Hepatic stellate cell (primary cell): ENCODE data around the gene THADA.
"Not testable (repeated sequence)": the region's sequence is repeated elsewhere in the genome, so short reads cannot be mapped to it uniquely, and the experiment has no call there.

Experiments used
- DNase-seq: peaks from one replicate; pipeline ENCODE4 v3.0.0; 2011; ENCODE audit warnings: low spot score

THADA gene

DNA sequence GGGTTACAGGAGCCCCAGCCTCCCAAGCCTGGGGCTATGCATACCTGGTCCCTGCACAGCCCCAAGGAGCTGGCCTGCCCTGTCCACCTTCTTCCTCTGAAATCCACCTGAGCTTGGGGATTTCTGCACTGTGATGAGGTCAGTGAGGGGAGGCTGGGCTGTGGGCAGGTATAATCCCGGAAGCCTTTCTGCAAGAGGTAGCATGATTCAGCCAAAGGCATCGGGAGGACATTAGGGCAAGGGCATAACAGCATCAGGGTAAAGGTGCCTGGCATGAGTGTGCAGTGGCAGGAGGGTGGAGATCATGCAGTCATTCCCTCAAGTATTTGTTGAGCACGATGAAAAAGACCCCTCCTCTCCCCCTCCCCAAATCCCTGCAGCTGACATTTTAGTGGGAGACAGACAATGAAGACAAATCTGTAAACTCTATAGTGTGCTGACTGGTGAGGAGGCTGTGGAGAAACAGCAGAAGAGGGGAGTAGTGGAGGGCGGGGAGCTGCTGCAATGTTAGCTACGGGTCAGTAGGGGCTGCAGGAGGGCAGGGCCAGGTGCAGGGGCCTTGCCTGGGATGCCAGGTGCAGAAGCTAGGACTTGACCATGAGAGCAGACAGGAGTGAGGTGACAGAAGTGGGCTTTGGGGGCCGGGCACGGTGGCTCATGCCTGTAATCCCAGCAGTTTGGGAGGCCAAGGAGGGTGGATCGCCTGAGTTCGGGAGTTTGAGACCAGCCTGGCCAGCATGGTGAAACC, 388.1 kb downstream of the THADA start:
- no peak for DNase-seq

DNA sequence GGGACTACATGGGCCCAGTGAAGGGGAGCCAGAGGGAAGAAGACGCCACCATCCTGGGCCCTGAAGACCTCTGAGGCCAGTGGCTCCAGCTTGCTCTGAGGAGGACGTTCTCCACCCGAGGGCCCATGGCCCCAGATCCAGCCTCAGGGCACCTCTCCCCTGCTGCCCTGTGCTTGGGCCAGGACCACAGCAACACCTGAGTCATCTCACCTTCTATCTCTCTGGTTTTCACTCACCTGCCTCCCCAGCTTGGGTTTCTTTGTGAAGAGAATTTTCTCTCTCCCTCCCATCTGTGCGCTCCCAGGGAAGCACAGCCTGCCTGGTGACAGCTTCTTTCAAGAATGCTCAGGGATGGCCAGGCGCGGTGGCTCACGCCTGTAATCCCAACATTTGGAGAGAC, 389.2 kb downstream of the THADA start:
- DNase-seq, result no peak

DNA sequence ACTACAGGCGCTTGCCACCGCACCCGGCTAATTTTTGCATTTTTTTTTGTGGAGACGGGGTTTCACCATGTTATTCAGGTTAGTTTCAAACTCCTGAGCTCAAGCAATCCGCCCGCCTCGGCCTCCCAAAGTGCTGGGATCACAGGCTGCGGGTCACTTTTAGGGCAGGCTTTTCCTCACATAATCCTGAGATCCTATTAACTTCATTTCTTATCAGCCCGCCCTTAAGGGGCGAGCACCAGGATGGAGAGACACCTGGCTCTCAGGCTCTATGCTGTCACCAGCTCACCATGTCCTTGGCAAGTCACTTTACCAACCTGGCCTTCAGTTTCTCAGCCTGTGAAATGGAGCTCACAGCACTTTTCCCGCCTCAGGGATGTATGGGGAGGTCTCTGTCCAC, 392.5 kb downstream of the THADA start:
- no peak for DNase-seq

DNA sequence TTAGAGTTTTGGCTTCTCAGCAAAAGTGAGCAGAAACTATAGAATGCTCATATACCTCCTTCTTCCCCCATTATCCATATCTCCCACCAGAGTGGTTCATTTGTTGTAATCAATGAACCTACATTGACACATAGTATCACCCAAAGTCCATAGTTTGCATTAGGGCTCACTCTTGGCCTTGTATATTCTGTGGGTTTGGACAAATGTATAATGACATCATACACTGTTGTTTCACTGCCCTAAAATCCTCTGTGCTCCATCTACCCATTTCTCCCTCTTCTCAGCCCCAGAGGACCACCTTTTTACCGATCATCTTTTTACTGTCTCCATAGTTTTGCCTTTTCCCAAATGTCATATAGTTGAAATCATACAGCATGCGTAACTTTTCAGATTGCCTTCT, 393.5 kb downstream of the THADA start:
- no peak for DNase-seq

DNA sequence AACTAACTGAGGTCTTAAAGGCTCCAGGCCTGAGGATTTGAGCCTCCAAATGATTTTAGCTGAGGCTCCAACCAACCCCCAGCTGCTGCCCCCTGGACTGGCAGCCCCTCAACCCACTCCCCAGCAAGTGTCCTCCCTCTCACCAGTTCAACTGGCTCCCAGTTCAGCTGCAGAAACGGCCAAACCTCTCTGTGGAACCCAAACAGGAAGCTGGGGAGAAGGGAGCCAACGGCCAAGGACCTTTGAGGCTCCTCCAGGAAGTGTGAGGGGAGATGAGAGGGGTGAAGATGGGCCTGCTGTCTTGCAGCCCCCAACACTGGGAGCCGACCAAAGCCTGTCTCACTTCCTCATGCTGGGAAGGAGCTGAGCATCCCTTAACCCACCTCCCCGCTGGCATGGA, 394.3 kb downstream of the THADA start:
- no peak for DNase-seq

DNA sequence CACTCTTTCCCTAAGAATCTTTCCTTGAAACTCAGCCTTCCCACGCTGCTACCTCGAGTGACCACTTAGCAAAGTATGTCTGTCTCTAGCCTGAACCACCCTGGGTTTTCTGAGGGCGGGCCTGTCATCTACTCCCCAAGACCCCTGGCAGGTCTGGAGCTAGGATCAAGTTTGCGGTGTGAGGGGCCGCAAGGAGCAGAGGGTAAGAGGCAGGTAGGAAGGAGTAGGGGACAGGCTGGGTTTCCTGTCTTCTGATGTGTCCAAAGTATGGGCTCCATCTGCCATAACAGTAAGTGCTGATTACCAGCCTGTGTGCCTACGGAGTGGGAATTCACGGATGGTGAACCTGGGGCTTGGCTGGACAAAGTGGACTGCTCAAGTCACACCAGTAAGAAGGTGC, 394.8 kb downstream of the THADA start:
- DNase-seq, result no peak

DNA sequence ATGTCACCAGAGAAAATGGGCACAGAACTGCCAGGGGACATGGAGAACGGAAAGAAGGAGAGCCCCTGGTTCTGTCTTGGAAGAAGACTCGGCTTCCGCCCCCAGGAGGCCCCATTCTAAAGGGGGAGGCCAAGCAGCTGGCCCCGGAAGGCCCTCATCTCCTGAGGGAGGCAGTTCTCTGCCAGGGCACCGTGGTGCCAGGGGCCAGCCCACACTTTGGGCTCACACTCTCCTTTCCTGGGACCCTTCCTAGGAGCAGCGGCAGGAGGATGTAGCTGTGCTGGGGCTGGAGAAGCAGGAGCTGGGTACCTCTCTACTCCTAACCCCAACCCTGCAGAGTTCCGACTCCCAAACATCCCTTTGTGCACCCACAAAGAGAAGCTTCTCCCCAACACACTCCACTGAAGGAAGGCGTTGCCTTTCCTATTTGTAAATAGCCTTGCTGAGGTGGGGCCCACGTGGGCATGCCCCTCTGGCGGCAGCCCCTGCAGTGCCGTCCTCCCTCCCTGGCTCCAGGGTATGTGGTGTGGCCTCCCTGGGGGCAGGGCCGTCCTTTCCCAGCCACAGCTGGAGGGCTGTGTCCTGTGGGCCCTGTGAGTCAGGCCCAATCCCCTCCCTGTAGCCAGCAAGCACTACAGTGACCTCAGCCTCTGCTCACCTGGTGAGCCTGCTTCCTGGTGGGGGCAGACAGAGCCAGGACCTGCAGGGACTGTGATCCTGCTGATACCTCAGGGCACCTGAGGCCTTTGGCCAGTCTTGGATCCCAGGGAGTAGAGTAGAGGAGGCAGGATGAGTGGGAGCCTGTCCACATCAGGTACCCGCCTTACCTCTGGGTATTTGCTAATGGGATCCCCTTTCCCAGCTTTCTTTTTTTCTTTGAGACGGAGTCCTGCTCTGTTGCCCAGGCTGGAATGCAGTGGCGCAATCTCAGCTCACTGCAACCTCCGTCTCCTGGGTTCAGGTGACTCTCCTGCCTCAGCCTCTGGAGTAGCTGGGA, 396.0 kb downstream of the THADA start:
- DNase-seq, result no peak

DNA sequence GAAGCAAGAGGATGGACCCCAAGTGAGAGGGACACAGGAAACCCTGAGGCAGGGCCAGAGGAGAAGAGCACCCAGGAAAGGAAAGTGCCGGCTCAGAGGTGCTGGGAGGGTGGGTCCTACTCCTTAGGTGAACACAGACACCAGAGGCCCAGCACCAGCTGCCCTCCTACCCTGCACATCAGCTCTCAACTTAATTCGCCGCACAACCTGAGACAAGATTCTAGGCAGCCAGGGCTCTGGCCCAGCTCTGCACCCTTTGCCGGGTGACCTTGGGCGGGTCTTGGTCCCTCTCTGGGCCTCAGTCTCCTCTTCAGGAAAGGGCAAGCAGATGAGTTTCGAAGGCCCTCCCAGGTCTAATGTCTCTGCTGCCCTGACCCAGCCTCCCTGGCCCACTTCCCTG, 397.6 kb downstream of the THADA start:
- no peak for DNase-seq

DNA sequence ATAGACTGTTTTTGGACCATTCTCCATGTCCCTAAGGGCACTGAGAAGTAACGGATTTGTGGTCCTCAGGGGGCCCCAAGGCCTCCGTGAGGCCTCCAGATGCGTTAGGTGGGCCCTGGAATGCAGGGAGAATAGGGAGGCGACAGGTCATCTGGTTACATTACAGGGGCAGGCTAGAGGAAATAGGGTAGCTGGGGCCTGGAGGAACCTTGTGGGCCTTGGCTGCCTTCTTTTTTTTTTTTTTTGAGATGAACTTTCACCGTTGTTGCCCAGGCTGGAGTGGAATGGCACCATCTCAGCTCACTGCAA, 398.3 kb downstream of the THADA start:
- no peak for DNase-seq

DNA sequence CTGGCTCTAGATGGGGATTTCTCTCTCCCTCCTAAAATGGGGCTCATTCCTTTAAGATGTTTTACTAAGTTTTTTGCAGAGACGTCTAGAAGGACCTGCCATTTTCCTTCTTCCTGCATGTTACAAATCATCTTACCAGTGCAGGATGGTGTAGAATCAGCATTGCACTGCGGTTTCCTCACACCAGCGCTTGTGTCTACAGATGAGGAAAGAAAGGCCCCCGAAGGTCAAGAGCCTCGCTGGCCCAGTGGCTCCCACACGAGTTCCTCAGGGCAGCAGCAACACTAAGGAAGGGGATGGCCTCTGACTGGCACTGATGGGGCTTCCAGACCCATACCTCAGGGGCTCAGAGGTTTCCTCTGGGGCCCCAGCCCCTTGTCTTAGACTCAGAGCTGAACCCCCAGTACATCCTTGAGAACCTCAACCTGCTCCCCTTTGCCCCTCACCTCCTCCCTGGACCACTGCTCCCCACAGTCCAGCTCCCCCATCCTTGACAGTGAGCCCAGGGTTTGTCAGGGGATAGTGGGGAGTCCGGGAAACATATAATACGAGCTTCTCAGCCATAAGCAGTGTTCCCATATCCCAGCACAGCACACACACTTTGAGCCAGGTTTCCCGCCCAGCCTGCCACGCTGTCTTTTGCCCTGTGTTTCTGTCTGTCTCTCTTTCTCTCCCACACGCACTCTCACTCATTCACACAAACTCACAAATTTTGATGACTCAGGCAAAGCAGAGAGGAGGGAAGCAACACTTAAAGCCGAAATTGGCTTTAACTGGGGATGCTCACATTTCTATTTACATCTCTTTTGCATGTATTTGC, 398.9 kb downstream of the THADA start:
- DNase-seq, result no peak

DNA sequence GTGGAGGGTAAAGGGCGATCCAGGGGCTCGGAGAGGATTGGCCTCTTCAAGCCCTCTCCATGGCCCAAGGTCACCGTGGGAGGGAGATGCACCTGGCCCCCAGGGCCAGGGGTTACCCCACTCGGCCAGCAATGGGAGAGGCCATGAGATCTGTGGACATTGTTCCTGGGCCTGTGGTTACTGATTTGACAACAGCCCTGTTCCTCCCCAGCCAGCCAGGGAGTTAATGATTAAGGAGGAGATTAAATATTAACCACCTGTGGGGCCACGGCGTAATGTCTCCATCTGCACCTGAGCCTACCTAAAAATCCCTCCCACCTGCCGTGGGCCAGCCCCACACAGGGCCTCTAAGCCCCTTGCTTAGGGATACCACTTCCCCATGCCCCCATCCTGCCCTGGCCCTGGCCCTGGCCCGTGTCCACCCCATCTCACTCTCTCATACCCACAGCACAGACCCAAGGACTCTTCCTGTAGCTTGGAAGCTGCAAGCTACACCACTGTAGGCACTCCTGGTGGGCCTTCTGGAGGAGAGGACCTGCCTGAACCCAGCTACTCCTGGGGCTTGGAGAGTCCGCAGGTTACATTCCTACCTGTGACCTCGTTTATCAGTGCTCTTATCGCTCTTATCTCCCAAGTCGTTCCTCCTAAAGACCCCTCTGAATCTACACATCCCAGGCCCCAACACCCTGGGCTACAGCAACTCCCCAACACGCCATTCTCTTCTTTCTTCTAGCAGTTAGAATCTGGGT, 401.5 kb downstream of the THADA start:
- no peak for DNase-seq

DNA sequence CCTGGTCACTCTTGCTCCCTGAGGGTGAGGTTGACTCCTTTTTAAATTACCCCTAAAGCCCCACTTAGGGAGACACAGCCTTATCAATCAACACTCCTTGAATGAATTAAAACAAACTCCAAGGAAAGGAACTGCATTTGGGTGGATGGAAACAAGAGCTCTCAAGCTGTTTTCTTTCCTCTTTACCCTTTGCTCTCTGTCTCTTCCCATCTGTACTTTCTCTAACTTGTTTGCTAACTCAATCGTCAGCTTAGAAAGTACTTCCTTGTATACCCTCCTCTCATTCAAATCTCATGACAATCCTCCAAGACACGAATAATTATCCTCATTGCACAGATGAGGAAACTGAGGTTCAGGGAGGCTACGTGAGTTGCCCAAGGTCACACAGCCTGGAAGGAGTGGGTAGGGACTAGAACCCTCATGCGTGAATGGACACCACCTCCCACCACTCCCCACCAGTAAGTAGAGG, 402.2 kb downstream of the THADA start:
- no peak for DNase-seq

DNA sequence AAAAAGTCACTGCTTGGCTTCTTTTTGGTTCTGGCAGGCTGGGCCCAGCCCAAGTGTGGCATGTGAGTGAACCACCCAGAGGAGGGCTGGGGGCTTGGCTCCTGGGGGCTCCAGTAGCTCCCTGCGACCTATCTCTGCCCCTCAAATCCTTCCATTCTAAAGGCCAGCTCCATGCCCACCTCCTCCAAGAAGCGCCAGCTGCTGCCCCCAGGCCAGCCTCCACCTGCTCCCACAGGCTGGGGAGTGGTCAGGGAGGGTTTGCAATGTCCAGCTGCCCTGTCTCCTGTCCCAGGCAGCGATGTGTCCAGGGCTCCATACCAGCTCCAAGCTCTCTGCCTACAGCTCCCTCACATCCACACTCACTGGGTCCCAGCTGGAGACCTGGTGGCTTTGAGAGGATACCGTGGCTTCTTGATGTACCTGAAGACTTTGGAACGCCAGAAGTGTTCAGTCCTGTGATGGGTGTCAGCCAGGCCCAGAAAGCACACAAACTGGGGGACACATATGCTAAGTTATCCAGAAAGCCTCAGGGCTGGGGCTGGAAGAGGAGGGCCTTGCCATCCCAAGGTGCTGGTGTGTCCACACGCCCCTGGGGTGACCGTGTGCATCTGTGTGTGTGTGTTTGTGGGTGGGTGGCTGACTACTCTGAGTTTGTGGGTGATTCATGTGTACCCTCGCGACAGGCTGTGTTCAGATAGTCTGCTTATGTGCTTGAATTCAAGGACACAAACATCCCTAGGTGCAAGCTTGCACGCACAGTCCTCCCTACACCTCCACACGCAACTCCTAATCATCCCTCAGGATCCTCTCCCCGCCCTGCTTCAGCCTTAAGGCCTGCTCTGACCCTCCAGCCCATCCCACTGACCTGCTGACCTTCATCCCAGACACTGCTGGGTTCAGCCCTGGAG, 402.8 kb downstream of the THADA start:
- DNase-seq, result no peak

DNA sequence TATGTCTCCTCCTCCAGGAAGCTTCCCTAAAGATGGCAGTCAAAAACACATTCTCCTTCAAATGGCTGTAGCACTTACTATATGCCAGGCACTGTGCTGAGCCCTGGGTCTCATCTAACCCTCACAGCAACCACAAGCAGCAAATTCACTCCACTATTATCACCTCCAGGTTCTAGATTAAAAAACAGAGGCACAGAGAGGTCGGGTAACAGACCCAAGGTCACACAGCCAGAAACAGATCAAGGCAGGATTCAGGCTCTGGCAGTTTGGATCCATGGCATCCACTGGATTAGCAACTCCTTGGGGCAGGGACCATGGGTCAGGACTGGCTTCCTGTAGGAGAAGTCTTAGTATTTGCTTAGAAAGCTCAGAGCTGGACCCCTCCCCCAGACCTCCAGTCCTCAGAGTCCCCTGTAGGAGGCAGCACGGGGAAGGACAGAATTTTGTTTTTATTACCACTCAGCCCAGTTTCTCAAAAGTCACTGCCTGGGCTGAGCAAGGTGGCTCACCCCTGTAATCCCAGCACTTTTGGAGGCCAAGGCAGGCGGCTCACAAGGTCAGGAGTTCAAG, 403.8 kb downstream of the THADA start:
- peak; percentile 47 for DNase-seq

DNA sequence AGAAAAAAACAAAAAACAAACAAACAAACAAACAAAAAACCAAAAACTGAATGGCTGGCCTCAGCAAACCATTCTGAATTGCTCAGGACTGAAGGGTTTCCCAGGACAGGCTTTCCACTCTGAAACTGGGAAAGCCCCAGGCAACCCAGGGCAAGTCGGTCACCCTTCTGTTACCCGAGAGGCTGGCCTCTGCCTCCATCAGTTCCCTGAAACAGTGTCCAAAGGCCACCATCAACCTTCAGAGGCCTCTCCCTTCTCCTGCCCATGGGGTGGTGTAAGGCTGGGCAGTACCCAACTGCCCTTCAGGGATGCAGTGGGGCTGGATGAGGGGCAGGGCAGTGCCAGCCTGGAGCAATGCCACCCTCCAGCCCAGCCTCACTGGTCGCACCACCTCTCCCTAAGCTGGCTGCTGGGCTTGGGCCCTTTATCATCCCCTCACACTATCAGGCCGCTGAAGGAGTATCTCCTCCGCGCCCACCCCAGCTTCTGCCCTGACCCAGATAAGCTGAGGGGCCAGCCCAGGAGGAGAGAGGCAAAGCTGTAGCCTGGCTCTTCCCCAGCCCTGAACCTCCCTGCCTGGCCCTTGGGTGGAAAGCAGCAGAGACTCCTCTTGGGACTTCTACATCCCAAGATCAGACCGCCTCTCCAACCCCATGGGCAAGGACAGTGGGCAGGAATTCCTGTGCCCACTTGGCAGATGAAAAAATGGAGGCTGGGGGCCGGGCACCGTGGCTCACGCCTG, 405.4 kb downstream of the THADA start:
- no peak for DNase-seq

DNA sequence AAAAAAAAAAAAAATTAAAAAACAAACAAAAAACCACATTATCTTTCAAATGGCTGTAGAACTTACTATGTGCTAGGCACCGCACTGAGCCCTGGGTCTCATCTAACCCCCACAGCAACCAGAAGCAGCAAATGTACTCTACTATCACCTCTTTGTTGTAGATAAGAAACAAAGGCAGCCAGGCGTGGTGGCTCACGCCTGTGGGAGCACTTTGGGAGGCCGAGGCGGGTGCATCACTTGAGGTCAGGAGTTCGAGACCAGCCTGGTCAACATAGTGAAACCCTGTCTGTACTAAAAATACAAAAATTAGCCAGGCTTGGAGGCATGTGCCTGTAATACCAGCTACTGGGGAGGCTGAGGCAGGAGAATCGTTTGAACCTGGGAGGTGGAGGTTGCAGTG, 406.0 kb downstream of the THADA start:
- not testable (repeated sequence) for DNase-seq

DNA sequence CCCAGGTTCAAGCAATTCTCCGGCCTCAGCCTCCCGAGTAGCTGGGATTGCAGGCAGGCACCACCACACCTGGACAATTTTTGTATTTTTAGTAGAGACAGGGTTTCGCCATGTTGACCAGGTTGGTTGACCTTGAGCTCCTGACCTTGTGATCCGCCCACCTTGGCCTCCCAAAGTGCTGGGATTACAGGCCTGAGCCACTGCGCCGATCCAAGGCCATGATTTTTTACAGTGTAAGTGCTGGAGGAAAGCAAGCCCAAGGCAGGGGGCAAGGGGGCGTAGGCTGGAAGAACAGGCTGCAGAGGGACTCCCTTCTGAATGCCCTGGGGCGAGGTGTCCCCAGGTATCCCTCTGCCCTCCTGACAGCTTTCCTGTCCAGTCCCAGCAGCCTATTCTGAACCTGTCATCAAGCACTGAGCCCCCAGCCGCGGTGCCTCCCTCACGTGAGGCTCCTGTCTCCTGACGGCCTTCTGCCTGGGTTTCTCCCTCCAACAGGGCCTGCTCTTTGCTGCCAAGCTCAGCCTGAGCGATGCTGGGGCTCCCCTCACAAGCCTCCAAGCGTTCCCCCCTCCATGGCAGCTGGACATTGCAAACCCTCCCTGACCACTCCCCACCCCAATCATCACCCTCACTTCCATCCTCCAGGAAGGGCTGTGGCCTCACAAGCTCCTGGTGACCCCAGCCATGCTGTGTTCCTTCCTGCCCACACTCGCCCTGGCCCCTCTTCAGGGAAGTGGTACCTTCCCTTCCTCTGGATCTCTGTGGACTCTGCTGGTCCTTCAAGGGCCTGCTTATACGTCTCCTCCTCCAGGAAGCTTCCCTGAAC, 407.1 kb downstream of the THADA start:
- no peak for DNase-seq

DNA sequence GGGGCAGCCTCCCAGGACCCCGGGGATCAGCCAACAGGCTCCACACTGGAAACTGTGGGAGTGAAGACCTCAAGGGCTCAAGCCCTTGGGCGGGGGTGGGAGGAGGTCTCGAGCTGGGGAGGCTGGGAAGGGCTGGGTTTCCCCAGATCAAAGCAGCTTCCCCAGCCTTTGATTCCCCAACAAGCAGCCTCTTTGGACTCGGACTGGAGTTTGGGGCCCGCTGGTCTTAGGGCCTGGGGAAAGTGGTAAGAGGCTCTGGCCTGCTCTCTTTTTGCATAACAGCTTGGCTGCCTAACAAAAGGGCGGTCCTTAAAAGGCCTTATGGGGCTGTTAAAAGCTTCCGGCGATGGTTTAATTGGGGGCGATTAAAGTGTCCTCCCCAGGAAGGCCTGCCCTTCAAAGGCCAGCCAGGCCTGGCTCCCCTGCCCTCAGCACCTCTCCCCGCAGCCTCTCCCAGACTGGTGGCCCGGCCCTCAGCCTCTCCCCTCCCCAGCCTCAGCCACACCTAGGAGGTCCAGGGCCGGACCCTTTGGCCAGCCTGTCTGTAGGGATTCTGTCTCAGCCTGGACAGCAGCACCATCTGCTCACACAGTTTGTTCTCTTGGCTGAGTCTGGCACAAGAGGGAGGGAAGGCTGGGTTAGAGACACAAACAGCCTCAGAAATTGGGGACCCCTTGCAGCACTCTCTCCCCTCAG, 409.0 kb downstream of the THADA start:
- no peak for DNase-seq
